ENCODE data around the gene HOXD8.
A peak's percentile ranks its signal among the peaks of the same experiment; 100 is the strongest.

Gene HOXD8

GRCh38 chr2:176132205-176133171, 3.0 kb downstream of the HOXD8 start (continued):
- no peak for TF ChIP-seq OSR2 (tag by site-specific recombination; IDR thresholded peaks at IDR 0.05)

GRCh38 chr2:176133389-176133788, 3.9 kb downstream of the HOXD8 start:
- Histone ChIP-seq H3K9me3 (ENCODE audit: control insufficient read depth, insufficient read depth, low read depth, low read length) (no peaks in the 10 kb centered on the region), H3K4me3 (ENCODE audit: low read depth, low read length) (no peak overlapping the region), H3K27ac (ENCODE audit: extremely low read depth, low read depth, low read length) (no peak overlapping the region), H3K4me1 (ENCODE audit: control insufficient read depth, insufficient read depth, low read length) (peaks cover 16% of the 10 kb centered on the region), H3K36me3 (ENCODE audit: control insufficient read depth in 2 of 2, insufficient read depth in 1 of 2, low read length in 2 of 2) (no peaks in the 10 kb centered on the region)
- CTCF ChIA-PET = interaction anchor here (0.5 to 1.7 kb wide), 5 partner anchors 314 to 1015 kb away, joined by 3 to 8 read pairs (median 4); no protein-coding TSS in a partner anchor
- POLR2A ChIA-PET = interaction anchor here (0.7 kb wide), 1 partner anchor 322 kb away, joined by 3 read pairs; no protein-coding TSS in a partner anchor
- TF ChIP-seq ZNF280C (tag by site-specific recombination; IDR thresholded peaks at IDR 0.05) = no peak
- TF ChIP-seq ZNF138 (tag by site-specific recombination; IDR thresholded peaks at IDR 0.05; ENCODE audit: borderline replicate concordance) = no peak

- POLR2A ChIA-PET = interaction anchor here (0.7 kb wide), 1 partner anchor 321 kb away, joined by 3 read pairs; no protein-coding TSS in a partner anchor
- H3K4me3 ChIP-seq (ENCODE audit: low read depth, low read length) = no peak overlapping the region
- no peaks in the 10 kb centered on the region for H3K9me3 ChIP-seq (ENCODE audit: control insufficient read depth, insufficient read depth, low read depth, low read length)
- peaks cover 16% of the 10 kb centered on the region for H3K4me1 ChIP-seq (ENCODE audit: control insufficient read depth, insufficient read depth, low read length)
- CTCF ChIA-PET = interaction anchor here (0.5 to 1.7 kb wide), 5 partner anchors 10 to 518 kb away, joined by 3 to 8 read pairs (median 4); no protein-coding TSS in a partner anchor
- 0 out of 2 replicates have a peak, but pooled peaks have one; percentile 35 for TF ChIP-seq ZNF660 (tag by site-specific recombination; IDR thresholded peaks at IDR 0.05)
- TF ChIP-seq ZNF76 (tag by site-specific recombination; IDR thresholded peaks at IDR 0.05; ENCODE audit: borderline replicate concordance, low read depth) = no peak
- TF ChIP-seq ZNF248 (tag by site-specific recombination; IDR thresholded peaks at IDR 0.05) = no peak
- H3K27ac ChIP-seq (ENCODE audit: extremely low read depth, low read depth, low read length) = no peak overlapping the region
- H3K36me3 ChIP-seq (ENCODE audit: control insufficient read depth in 2 of 2, insufficient read depth in 1 of 2, low read length in 2 of 2) = no peaks in the 10 kb centered on the region
Observed at GRCh38 chr2:176134035-176134434, 4.5 kb downstream of the HOXD8 start.

DNA sequence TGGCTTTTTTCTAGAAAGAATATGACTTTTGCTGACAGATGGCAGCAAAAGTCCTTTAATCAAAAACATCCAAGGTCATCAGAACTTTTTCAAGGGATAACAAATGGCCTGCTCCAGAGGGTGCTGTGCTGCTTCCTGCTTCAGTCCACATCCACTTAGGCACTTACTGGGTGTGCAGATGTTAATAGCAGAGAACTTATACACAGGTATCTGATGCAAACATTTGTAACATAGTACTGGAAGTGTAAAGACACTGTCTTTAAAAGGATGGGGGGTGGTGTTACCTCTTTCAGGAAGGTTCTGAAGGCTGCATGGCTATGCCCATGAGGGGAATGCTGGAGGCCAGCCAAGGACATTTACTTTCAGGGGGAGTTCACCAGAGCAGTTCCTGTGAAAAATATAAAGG, 5.5 kb downstream of the HOXD8 start:
- Histone ChIP-seq H3K27ac (ENCODE audit: extremely low read depth, low read depth, low read length) (peak overlapping the region; percentile 98; the same call in 1 of the 2 replicates), H3K4me1 (ENCODE audit: control insufficient read depth, insufficient read depth, low read length) (peaks cover 16% of the 10 kb centered on the region), H3K9me3 (ENCODE audit: control insufficient read depth, insufficient read depth, low read depth, low read length) (no peaks in the 10 kb centered on the region), H3K4me3 (ENCODE audit: low read depth, low read length) (no peak overlapping the region), H3K36me3 (ENCODE audit: control insufficient read depth in 2 of 2, insufficient read depth in 1 of 2, low read length in 2 of 2) (no peaks in the 10 kb centered on the region)
- CTCF ChIA-PET = interaction anchor here (0.6 to 1.0 kb wide), 4 partner anchors 320 to 1014 kb away, joined by 3 read pairs; no protein-coding TSS in a partner anchor
- POLR2A ChIA-PET = no interaction called here
- peak; percentile 33; the same call in 1 of the 2 replicates for TF ChIP-seq ZBTB48 (tag by site-specific recombination; IDR thresholded peaks at IDR 0.05)
- TF ChIP-seq ZNF175 (tag by site-specific recombination; IDR thresholded peaks at IDR 0.05) = no peak
- peak; percentile 81 for TF ChIP-seq CTCF (tag by site-specific recombination; IDR thresholded peaks at IDR 0.05)
- no peak for TF ChIP-seq MZF1 (tag by site-specific recombination; IDR thresholded peaks at IDR 0.05; ENCODE audit: borderline replicate concordance)
- no peak for TF ChIP-seq ZNF473 (tag by site-specific recombination; IDR thresholded peaks at IDR 0.05)
- TF ChIP-seq, protein P1, sequence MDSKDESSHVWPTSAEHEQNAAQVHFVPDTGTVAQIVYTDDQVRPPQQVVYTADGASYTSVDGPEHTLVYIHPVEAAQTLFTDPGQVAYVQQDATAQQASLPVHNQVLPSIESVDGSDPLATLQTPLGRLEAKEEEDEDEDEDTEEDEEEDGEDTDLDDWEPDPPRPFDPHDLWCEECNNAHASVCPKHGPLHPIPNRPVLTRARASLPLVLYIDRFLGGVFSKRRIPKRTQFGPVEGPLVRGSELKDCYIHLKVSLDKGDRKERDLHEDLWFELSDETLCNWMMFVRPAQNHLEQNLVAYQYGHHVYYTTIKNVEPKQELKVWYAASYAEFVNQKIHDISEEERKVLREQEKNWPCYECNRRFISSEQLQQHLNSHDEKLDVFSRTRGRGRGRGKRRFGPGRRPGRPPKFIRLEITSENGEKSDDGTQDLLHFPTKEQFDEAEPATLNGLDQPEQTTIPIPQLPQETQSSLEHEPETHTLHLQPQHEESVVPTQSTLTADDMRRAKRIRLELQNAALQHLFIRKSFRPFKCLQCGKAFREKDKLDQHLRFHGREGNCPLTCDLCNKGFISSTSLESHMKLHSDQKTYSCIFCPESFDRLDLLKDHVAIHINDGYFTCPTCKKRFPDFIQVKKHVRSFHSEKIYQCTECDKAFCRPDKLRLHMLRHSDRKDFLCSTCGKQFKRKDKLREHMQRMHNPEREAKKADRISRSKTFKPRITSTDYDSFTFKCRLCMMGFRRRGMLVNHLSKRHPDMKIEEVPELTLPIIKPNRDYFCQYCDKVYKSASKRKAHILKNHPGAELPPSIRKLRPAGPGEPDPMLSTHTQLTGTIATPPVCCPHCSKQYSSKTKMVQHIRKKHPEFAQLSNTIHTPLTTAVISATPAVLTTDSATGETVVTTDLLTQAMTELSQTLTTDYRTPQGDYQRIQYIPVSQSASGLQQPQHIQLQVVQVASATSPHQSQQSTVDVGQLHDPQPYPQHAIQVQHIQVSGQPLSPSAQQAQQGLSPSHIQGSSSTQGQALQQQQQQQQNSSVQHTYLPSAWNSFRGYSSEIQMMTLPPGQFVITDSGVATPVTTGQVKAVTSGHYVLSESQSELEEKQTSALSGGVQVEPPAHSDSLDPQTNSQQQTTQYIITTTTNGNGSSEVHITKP (tag by site-specific recombination; IDR thresholded peaks at IDR 0.05) = peak; percentile 58
- peak; percentile 84 for TF ChIP-seq IKZF3 (tag by site-specific recombination; IDR thresholded peaks at IDR 0.05)
- 0 out of 2 replicates have a peak, but pooled peaks have one; percentile 33 for TF ChIP-seq ZNF561 (tag by site-specific recombination; IDR thresholded peaks at IDR 0.05; ENCODE audit: borderline replicate concordance)
- TF ChIP-seq ZSCAN4 (tag by site-specific recombination; IDR thresholded peaks at IDR 0.05) = peak; percentile 60
